Calu3 (cell line): ENCODE results near the gene SMS. TPM values are rescaled to one million over a fixed set of nuclear protein-coding genes. Genes with fewer than 3 reads are reported as not detected.

Experiments
- BruUV-seq: library from RNA; stranded (reverse); fragments of 400-500 nt; replicated peaks from 2 replicates; lab custom pipeline; 2021; lab: Mats Ljungman, UMichigan
- CTCF ChIA-PET: fragments of 300-600 bp; sonication (Branson Sonifier 250); formaldehyde crosslinking; loops from one replicate; lab custom pipeline; 2022; ENCODE audit warnings: antibody characterized with exemption; lab: Charles Lee
- DNase-seq: peaks from one replicate; pipeline ENCODE4 v3.0.0; 2022
- H3K27ac Mint-ChIP-seq: one replicate; pipeline ENCODE4 v1.8.0; 2022; ENCODE audit warnings: mixed read lengths; ENCODE audit not compliant: unreplicated experiment
- H3K27me3 Mint-ChIP-seq: one replicate; pipeline ENCODE4 v1.8.0; 2022; ENCODE audit warnings: mixed read lengths; ENCODE audit not compliant: unreplicated experiment
- H3K36me3 Mint-ChIP-seq: one replicate; pipeline ENCODE4 v1.8.0; 2022; ENCODE audit warnings: mild to moderate bottlenecking, moderate library complexity, mixed read lengths; ENCODE audit not compliant: insufficient read depth, unreplicated experiment
- H3K4me1 Mint-ChIP-seq: one replicate; pipeline ENCODE4 v1.8.0; 2022; ENCODE audit warnings: mild to moderate bottlenecking, low read depth, mixed read lengths; ENCODE audit not compliant: unreplicated experiment
- H3K4me3 Mint-ChIP-seq: one replicate; pipeline ENCODE4 v1.8.0; 2022; ENCODE audit warnings: mild to moderate bottlenecking, low read depth, moderate library complexity, mixed read lengths; ENCODE audit not compliant: unreplicated experiment
- H3K9me3 Mint-ChIP-seq: one replicate; pipeline ENCODE4 v1.8.0; 2022; ENCODE audit warnings: low read depth, mixed read lengths; ENCODE audit not compliant: unreplicated experiment
- intact Hi-C: fragments of 100-400 bp; cut with micrococcal nuclease; formaldehyde crosslinking; loops from one replicate; pipeline ENCODE4 v1.10.0; 2022; ENCODE audit not compliant: unreplicated experiment
- total RNA-seq: library from RNA; stranded (reverse); gene quantifications from 2 replicates; pipeline ENCODE4 v1.2.3, GENCODE V29; 2022
- TF ChIP-seq, protein P1 (sequence below): fragments of 200-600 bp; IDR thresholded peaks from one replicate; pipeline ENCODE4 v1.8.0; 2022; ENCODE audit warnings: antibody characterized with exemption; ENCODE audit not compliant: unreplicated experiment

SMS gene
- total RNA-seq, 1 experiment from 2014 or later = 225 TPM

DNA sequence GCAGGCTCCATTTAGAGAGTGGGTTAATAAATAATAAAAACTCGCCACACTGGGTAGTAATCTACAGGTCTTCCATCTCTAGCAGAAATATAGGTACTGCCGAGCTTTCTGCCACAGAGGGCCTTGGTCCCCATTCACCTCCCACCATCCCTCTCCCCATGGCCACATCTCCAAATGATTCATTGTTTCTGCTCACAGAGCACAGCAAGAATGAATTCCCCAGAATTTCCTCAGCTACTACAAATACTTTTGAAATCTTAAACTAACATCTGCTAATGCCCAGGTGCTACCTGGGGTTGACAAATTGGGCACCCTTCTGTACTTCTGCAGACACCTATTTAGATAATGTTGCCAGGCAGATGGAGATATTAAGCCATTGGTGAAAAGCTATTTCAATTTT lies 96.7 kb downstream of the SMS start:
- Mint-ChIP-seq H3K27ac (no peak overlapping the region), H3K27me3 (no peaks in the 10 kb centered on the region), H3K4me1 (no peaks in the 10 kb centered on the region), H3K4me3 (no peak overlapping the region), H3K36me3 (no peaks in the 10 kb centered on the region), H3K9me3 (no peaks in the 10 kb centered on the region)
- no peak for DNase-seq
- intact Hi-C loops = no loop called here
- BruUV-seq = no TSS peak
- TF ChIP-seq, protein P1, sequence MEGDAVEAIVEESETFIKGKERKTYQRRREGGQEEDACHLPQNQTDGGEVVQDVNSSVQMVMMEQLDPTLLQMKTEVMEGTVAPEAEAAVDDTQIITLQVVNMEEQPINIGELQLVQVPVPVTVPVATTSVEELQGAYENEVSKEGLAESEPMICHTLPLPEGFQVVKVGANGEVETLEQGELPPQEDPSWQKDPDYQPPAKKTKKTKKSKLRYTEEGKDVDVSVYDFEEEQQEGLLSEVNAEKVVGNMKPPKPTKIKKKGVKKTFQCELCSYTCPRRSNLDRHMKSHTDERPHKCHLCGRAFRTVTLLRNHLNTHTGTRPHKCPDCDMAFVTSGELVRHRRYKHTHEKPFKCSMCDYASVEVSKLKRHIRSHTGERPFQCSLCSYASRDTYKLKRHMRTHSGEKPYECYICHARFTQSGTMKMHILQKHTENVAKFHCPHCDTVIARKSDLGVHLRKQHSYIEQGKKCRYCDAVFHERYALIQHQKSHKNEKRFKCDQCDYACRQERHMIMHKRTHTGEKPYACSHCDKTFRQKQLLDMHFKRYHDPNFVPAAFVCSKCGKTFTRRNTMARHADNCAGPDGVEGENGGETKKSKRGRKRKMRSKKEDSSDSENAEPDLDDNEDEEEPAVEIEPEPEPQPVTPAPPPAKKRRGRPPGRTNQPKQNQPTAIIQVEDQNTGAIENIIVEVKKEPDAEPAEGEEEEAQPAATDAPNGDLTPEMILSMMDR = no peak
- CTCF ChIA-PET = interaction anchor here (0.7 kb wide), 1 partner anchor 296 kb away, joined by 3 read pairs; no protein-coding TSS in a partner anchor

DNA sequence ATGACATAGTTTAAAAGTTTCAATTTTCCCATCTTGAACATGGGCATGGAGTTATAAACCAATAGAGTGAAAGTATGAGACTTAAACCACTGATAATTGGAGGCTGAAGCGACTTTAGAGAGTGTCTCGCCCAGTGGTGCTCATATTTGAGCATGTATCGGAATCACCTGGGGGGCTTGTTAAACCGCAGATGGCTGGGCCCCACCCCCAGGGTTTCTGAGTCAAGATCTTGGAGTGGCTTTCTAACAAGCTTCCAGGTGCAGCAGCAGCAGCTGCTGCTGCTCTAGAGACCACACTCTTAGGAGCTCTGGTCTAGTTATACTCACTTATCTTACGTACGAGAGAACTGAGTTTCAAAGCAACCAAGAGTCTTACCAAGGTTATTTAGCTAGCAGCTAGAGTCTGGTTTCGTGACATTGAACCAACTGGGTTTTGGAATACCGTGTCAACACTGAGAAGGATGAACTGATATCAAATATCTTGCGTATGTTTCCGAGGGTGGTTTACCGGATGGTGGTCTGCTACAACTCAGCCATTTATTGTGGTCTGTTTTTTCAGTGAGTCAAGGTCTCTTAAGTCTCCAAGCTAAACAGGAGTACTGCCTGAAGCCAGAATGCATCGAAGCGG lies 97.5 kb downstream of the SMS start:
- intact Hi-C loops = no loop called here
- TF ChIP-seq, protein P1 = no peak
- CTCF ChIA-PET = no interaction called here
- Mint-ChIP-seq H3K4me1 (no peaks in the 10 kb centered on the region), H3K36me3 (no peaks in the 10 kb centered on the region), H3K4me3 (no peak overlapping the region), H3K9me3 (no peaks in the 10 kb centered on the region), H3K27ac (no peak overlapping the region), H3K27me3 (no peaks in the 10 kb centered on the region)
- no peak for DNase-seq
- BruUV-seq = no TSS peak

DNA sequence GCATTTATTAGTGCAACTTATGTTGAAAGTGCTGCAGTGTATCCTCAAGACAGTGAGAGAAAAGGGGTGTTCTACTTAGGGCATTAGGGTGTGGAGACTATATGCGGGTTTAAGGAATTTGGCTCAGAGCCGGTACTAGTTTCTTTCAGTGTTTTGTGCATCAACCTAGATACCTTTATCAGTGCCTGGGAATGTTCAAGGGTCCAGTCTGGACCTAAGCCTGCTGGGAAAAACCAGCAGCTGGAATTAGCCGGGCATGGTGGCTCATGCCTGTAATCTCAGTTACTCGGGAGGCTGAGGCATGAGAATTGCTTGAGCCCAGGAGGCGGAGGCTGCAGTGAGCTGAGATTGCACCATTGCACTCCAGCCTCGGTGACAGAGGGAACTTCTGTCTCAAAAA lies 99.0 kb downstream of the SMS start:
- Mint-ChIP-seq H3K36me3 (no peaks in the 10 kb centered on the region), H3K9me3 (no peaks in the 10 kb centered on the region), H3K4me3 (no peak overlapping the region), H3K27me3 (no peaks in the 10 kb centered on the region), H3K4me1 (no peaks in the 10 kb centered on the region), H3K27ac (no peak overlapping the region)
- CTCF ChIA-PET = no interaction called here
- BruUV-seq = no TSS peak
- DNase-seq = no peak
- intact Hi-C loops = no loop called here
- TF ChIP-seq, protein P1 = no peak

DNA sequence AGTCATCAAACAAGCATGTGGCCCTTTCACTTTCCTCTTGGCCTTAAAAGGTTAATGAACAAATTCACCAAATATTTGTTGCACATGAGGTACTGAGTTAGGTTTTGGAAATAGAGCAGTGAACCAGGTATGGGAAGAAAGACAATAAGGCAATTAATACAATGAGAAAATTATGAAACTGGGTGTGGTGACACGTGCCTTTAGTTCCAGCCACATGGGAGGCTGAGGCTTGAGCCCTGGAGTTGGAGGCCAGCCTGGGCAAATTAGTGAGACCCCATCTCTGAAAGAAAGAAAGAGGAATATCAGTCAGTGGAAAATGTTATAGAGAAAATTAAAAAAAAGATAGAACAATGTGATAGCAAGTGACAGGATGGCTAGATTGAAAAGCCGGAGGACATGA lies 99.7 kb downstream of the SMS start:
- no peak overlapping the region for H3K4me3 Mint-ChIP-seq
- H3K9me3 Mint-ChIP-seq = no peaks in the 10 kb centered on the region
- H3K27ac Mint-ChIP-seq = no peak overlapping the region
- BruUV-seq = no TSS peak
- no peaks in the 10 kb centered on the region for H3K4me1 Mint-ChIP-seq
- no peak for DNase-seq
- H3K27me3 Mint-ChIP-seq = no peaks in the 10 kb centered on the region
- TF ChIP-seq, protein P1 = no peak
- no peaks in the 10 kb centered on the region for H3K36me3 Mint-ChIP-seq
- CTCF ChIA-PET = no interaction called here
- intact Hi-C loops = no loop called here
